Naive B cell (primary cell): ENCODE data around the gene KICS2. TPM values are rescaled to one million over a fixed set of nuclear protein-coding genes. Genes with fewer than 3 reads are reported as not detected.
A peak's percentile ranks its signal among the peaks of the same experiment; 100 is the strongest.
"Not testable (repeated sequence)": the region's sequence is repeated elsewhere in the genome, so short reads cannot be mapped to it uniquely, and the experiment has no call there.

Experiments
- ATAC-seq, 2 donors: fragments of 150-1000 bp; cut with Tn5 transposase; 2 replicates each; pipeline ENCODE4 v1.10.0; 2021; ENCODE audit warnings: low read depth in 2 of 2, mild to moderate bottlenecking in 2 of 2, moderate library complexity in 2 of 2
- DNase-seq: peaks from one replicate; pipeline ENCODE4 v3.0.0; 2022
- H3K27ac Mint-ChIP-seq, 6 donors: one replicate each; pipeline ENCODE4 v1.8.0; 2020 to 2022; ENCODE audit warnings: mild to moderate bottlenecking in 6 of 6, mixed read lengths in 6 of 6, moderate library complexity in 5 of 6, inconsistent platforms in 2 of 6
- H3K27me3 Mint-ChIP-seq, 3 donors: one replicate each; pipeline ENCODE4 v1.8.0; 2021 to 2022; ENCODE audit warnings: mixed read lengths in 3 of 3, mild to moderate bottlenecking in 1 of 3
- H3K36me3 Mint-ChIP-seq, 2 donors: one replicate each; pipeline ENCODE4 v1.8.0; 2020 to 2022; ENCODE audit warnings: mixed read lengths in 2 of 2, inconsistent platforms in 1 of 2, mild to moderate bottlenecking in 1 of 2
- H3K4me1 Mint-ChIP-seq, 3 donors: one replicate each; pipeline ENCODE4 v1.8.0; 2020 to 2022; ENCODE audit warnings: mixed read lengths in 3 of 3, inconsistent platforms in 1 of 3, mild to moderate bottlenecking in 1 of 3, moderate library complexity in 1 of 3
- H3K4me3 Mint-ChIP-seq, 8 donors: one replicate each; pipeline ENCODE4 v1.8.0; 2020 to 2022; ENCODE audit warnings: mild to moderate bottlenecking in 8 of 8, mixed read lengths in 8 of 8, moderate library complexity in 8 of 8, inconsistent platforms in 2 of 8
- H3K9me3 Mint-ChIP-seq, 7 donors: one replicate each; pipeline ENCODE4 v1.8.0; 2020 to 2022; ENCODE audit warnings: mixed read lengths in 7 of 7, mild to moderate bottlenecking in 5 of 7, inconsistent platforms in 2 of 7, moderate library complexity in 1 of 7
- polyA plus RNA-seq, 6 donors: library from polyadenylated mRNA; unstranded; fragments of 300-500 nt; fragmentation: Illumina TruSeq; gene quantifications; one replicate each; pipeline ENCODE4 v1.2.3, GENCODE V29; 2021; ENCODE audit warnings: low read depth in 6 of 6

The KICS2 gene
- polyA plus RNA-seq, 6 donors from 2014 or later, result 15.0 to 22.9 (median 17.8) TPM

DNA sequence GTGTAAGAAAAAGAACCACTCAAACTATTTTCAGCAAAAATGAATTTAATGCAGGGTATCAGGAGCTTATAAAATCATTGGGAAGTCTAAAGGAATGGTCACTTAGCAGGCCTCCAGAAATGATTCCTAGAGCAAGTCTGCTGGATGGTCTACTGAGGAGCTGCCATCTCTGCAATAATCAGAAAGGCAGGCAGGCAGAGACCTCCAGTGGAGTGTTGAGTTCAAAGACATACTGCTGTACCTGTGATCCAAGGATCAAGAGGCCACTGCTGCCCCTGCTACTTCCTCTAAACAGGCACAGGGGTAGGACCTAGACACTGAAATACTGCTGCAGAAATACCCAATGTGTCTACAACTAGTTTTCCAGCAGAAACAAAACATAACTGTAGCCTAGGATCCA is 14.5 kb upstream of the KICS2 start:
- Mint-ChIP-seq H3K4me1 (no peaks in the 10 kb centered on the region), H3K4me3 (no peak overlapping the region), H3K27me3 (peaks cover 6 to 15% (median 12%) of the 10 kb centered on the region in 3 donors), H3K36me3 (no peaks in the 10 kb centered on the region), H3K9me3 (no peaks in the 10 kb centered on the region), H3K27ac (no peak overlapping the region)
- ATAC-seq (no peak), DNase-seq (no peak)

DNA sequence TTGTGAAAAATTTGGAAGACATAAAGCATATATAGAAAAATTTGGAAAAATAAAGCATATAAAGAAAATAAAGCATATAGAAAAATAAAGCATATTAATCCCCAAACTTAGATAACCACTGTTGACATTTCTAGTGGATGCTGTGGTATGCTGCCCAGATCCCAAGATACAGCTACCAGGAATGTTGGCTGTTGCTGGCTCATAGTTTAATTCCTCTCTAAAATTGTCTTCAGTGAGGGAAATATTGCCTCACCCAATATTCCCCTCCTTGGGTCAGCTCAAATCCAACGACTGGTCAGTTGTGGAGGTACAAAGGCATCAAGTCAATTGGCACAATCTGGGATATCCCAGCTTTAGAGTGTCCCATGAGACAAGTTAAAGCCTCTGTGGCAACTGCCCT is 10.1 kb upstream of the KICS2 start:
- no peak overlapping the region for H3K4me3 Mint-ChIP-seq
- no peaks in the 10 kb centered on the region for H3K36me3 Mint-ChIP-seq
- no peak for DNase-seq
- H3K9me3 Mint-ChIP-seq, result no peaks in the 10 kb centered on the region
- H3K27me3 Mint-ChIP-seq, result peaks cover 19 to 24% (median 21%) of the 10 kb centered on the region in 3 donors
- no peaks in the 10 kb centered on the region for H3K4me1 Mint-ChIP-seq
- no peak overlapping the region for H3K27ac Mint-ChIP-seq
- ATAC-seq, result no peak

DNA sequence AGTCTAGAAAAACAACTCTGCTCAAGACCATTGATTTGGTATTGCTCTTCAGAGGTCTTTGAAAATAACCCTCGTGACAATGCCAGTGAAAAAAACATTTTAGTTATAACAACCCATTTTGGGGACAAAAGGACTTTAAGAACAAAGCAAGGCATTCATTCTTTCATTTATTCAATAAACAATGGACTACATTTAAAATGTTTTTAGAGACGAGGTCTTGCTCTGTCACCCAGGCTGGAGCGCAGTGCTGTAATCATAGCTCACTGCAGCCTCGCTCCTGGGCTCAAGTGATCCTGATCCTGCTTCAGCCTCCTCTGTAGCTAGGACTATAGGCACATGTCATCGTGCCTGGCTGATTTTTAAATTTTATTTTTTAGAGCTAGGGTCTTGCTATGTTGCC is 7.7 kb upstream of the KICS2 start:
- no peaks in the 10 kb centered on the region for H3K9me3 Mint-ChIP-seq
- H3K27me3 Mint-ChIP-seq, result peaks cover 15 to 34% (median 21%) of the 10 kb centered on the region in 3 donors
- H3K36me3 Mint-ChIP-seq, result no peaks in the 10 kb centered on the region
- no peak overlapping the region for H3K4me3 Mint-ChIP-seq
- H3K4me1 Mint-ChIP-seq, result no peaks in the 10 kb centered on the region
- H3K27ac Mint-ChIP-seq, result no peak overlapping the region
- DNase-seq, result no peak
- no peak for ATAC-seq

DNA sequence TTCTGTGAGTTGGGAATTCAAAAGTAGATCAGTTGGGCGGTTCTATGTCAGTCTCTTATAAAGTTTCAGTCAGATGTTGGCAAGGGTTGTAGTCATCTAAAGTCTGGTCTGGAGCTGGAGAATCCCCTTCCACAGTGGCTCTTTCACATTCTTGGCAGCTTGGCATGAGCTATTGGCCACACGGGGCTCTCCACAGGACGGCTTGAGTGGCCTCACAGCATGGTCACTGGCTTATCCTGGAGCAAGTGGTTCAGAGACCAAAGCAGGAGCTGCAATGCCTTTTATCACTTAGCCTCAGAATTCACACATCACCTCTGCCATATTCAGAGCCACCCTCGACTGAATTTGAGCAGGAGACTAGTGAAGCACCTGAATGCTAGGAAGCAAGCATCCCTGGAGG is 7.1 kb upstream of the KICS2 start:
- Mint-ChIP-seq H3K36me3 (no peaks in the 10 kb centered on the region), H3K27me3 (peaks cover 15 to 34% (median 17%) of the 10 kb centered on the region in 3 donors), H3K27ac (no peak overlapping the region), H3K9me3 (no peaks in the 10 kb centered on the region), H3K4me3 (no peak overlapping the region), H3K4me1 (no peaks in the 10 kb centered on the region)
- ATAC-seq, result no peak
- no peak for DNase-seq

DNA sequence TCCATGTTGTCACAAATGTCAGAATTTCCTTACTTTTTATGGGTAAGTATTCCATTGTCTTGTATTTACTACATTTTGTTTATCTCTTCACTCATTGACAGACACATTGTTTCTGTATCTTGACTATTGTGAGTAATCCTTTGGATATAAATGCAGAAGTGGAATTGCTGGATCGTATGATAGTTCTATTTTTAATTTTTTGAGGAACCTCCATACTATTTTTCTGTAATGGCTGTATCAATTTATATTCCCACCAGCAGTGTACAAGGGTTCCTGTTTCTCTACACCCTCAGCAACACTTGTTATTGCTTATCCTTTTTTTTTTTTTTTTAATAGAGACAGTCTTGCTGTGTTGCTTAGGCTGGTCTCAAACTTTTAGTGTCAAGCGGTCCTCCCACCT is 3.5 kb upstream of the KICS2 start:
- peaks cover 13 to 34% (median 15%) of the 10 kb centered on the region in 3 donors for H3K27me3 Mint-ChIP-seq
- DNase-seq, result no peak
- H3K36me3 Mint-ChIP-seq, result no peaks in the 10 kb centered on the region
- peaks cover 12 to 18% (median 18%) of the 10 kb centered on the region in 3 donors for H3K4me1 Mint-ChIP-seq
- H3K27ac Mint-ChIP-seq, result peak overlapping the region in 1 of 6 donors; percentile 82
- H3K9me3 Mint-ChIP-seq, result no peaks in the 10 kb centered on the region
- H3K4me3 Mint-ChIP-seq, result peak overlapping the region in 1 of 8 donors; percentile 26
- no peak for ATAC-seq

DNA sequence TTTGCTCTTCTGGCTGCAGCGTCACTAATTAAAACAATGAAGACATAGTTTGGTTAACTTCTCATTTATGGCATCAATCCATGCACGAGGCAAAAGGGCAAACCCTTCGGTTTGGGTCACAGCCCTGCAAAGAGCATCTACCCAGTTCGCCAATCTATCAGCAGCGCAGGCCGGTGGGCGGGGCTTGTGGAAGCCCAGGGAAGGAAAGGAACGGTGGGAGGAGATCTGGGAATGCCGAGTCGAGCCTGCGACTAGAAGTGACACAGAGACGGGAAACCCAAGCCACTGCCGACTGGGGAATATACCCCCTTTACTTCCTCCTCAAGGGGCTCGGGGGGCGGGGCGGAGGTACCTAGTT is 466 bp downstream of the KICS2 start:
- Mint-ChIP-seq H3K27ac (peak overlapping the region; percentile 97 to 100 (median 99)), H3K27me3 (peaks cover 0 to 16% (median 0%) of the 10 kb centered on the region in 3 donors), H3K9me3 (no peaks in the 10 kb centered on the region), H3K36me3 (no peaks in the 10 kb centered on the region), H3K4me1 (peaks cover 25 to 29% (median 27%) of the 10 kb centered on the region in 3 donors), H3K4me3 (peak overlapping the region; percentile 89 to 100 (median 96))
- DNase-seq, result no peak
- peak; percentile 14 to 20 for ATAC-seq

DNA sequence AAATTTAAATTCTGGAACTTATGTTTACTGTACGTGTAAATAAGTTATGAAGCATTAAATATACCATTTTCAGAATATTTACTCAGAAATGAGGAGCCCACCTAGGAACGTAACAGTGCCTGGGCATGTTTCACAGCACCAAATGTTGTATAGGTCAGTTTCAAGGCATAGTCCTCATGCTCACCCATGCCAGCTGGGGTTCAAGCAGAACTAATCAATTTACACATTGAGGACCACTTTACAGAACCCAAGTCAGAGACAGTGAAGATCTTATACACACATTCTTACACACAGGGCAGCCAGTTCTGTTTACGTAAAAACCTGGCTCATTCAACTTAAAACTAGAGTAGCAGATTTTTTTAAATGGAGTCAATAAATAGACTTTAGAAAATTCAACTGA is 2.0 kb downstream of the KICS2 start:
- peaks cover 25 to 29% (median 27%) of the 10 kb centered on the region in 3 donors for H3K4me1 Mint-ChIP-seq

DNA sequence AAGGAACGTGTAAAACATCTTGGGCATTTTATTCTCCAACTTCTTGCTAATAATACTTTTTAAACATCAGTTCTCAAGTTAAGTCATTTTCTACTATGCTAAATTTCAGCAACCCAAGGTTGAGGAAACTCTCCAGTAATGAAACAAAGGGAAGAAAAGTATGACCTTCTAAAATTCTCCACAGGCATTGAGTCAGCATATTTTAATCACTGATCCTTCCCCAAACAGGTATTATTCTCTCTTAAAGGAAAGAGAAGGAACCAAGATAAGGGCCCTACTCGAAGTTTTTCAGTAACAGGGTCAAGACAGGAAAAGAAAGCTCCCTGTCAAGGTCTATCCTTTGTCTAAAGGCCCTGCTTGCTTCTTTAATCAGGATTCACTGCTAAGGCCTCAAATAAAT is 3.0 kb downstream of the KICS2 start:
- Mint-ChIP-seq H3K27me3 (no peaks in the 10 kb centered on the region), H3K4me1 (peaks cover 25 to 29% (median 27%) of the 10 kb centered on the region in 3 donors)

More for the DNA sequence above, 2.0 kb downstream of the KICS2 start:
- Mint-ChIP-seq H3K4me3 (peak overlapping the region in 3 of 8 donors; percentile 9 to 89 (median 26)), H3K9me3 (no peaks in the 10 kb centered on the region), H3K36me3 (no peaks in the 10 kb centered on the region), H3K27ac (peak overlapping the region in 1 of 6 donors; percentile 29), H3K27me3 (peaks cover 0 to under 1% (median 0%) of the 10 kb centered on the region in 3 donors)
- no peak for DNase-seq
- no peak for ATAC-seq

DNA sequence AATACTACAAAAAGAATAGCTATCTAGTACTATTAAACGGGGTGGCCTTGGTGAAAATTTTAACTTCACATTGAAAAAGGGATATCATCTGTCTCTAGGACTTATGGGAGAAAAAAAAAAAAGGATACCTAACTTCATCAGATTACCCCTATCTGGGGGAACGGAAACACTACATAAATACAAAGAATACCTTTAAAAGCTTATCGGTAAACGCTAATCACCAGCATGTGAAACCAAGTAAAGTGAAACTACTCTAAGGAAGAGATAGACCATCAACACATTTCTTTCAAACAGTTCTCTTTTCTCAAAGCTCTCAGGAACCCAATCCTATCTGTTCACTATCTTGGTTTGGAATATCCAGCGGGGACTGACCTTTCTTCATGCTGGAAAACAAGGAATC is 3.5 kb downstream of the KICS2 start:
- ATAC-seq, result no peak
- DNase-seq, result no peak
- no peaks in the 10 kb centered on the region for H3K9me3 Mint-ChIP-seq
- peaks cover 25 to 31% (median 29%) of the 10 kb centered on the region in 3 donors for H3K4me1 Mint-ChIP-seq
- H3K27me3 Mint-ChIP-seq, result no peaks in the 10 kb centered on the region
- peaks cover 3 to 7% of the 10 kb centered on the region in 2 donors for H3K36me3 Mint-ChIP-seq
- peak overlapping the region in 7 of 8 donors; percentile 12 to 82 (median 65) for H3K4me3 Mint-ChIP-seq
- H3K27ac Mint-ChIP-seq, result peak overlapping the region; percentile 8 to 94 (median 56)

More for the DNA sequence above, 3.0 kb downstream of the KICS2 start:
- H3K27ac Mint-ChIP-seq, result peak overlapping the region in 3 of 6 donors; percentile 2 to 56 (median 13)
- ATAC-seq, result no peak
- DNase-seq, result no peak
- H3K36me3 Mint-ChIP-seq, result peaks cover 0 to 1% of the 10 kb centered on the region in 2 donors
- H3K4me3 Mint-ChIP-seq, result peak overlapping the region in 2 of 8 donors; percentile 39 to 89
- no peaks in the 10 kb centered on the region for H3K9me3 Mint-ChIP-seq

DNA sequence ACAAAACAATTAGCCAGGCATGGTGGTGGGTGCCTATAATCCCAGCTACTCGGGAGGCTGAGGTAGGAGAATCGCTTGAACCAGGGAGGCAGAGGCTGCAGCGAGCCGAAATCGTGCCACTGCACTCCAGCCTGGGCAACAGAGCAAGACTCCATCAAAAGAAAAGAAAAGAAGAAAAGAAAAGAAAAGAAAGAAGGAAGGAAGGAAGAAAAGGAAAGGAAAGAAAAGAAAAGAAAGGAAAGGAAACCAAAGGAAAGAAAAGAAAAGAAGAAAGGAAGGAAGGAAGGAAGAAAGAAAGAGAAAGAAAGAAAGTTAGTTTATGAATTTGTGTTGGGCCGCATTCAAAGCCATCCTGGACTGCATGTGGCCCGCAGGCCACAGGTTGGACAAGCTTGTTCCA is 4.5 kb downstream of the KICS2 start:
- not testable (repeated sequence) for DNase-seq, ATAC-seq, H3K4me3 Mint-ChIP-seq, H3K9me3 Mint-ChIP-seq, H3K27me3 Mint-ChIP-seq
- Mint-ChIP-seq H3K36me3 (peaks cover 5 to 12% of the 10 kb centered on the region in 2 donors), H3K4me1 (peaks cover 24 to 32% (median 25%) of the 10 kb centered on the region in 3 donors), H3K27ac (peak overlapping the region in 3 of 6 donors; percentile 45 to 82 (median 66))

DNA sequence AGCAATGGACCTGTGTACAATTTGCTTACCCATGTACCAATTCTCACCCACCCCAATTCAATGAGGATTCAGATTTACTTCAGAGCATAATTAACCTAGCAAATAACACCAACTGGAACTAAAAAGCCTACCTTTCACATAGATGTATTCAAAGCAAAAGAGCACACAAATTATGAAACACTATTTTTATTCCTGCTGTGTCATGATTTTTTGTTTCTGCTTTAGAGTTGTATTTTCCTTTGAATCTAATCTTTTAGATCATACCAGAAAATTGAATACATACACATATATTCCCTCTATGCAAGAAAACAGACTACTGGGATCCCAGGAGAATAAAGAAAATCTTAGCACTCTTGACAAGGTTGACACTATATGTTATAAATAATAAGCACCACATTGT is 5.9 kb downstream of the KICS2 start:
- Mint-ChIP-seq H3K4me1 (peaks cover 15 to 20% (median 15%) of the 10 kb centered on the region in 3 donors), H3K4me3 (no peak overlapping the region), H3K9me3 (no peaks in the 10 kb centered on the region), H3K36me3 (peaks cover 14 to 21% of the 10 kb centered on the region in 2 donors), H3K27me3 (no peaks in the 10 kb centered on the region), H3K27ac (no peak overlapping the region)
- no peak for DNase-seq
- ATAC-seq, result no peak

DNA sequence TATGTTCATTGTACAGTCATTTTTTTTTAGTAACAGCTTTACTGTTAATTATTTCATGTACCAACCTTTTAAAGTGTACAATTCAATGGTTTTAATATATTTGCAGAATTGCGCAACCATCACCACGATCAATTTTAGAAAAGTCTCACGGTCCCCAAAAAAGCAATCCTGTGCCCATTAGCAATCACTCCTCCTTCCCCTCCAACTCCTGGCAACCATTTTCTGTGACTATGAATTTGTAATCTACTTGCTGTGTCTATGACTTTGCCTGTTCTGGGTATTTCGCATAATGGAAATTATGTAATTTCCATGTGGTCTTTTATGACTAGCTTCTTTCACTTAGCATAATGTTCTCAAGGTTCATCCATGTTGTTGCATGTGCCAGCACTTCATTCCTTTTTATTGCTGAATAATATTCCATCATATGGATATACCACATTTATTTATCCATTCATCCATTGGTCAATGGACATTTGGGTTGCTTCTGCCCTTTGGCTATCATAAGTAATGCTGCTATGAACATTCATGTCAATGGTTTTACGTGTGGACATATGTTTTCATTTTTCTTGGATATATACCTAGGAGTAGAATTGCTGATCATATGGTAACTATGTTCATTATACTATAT is 9.9 kb downstream of the KICS2 start:
- peaks cover 21 to 23% of the 10 kb centered on the region in 2 donors for H3K36me3 Mint-ChIP-seq
- H3K9me3 Mint-ChIP-seq, result no peaks in the 10 kb centered on the region
- no peak overlapping the region for H3K4me3 Mint-ChIP-seq
- no peak for ATAC-seq
- peaks cover 0 to 5% (median under 1%) of the 10 kb centered on the region in 3 donors for H3K4me1 Mint-ChIP-seq
- DNase-seq, result no peak
- H3K27me3 Mint-ChIP-seq, result no peaks in the 10 kb centered on the region
- H3K27ac Mint-ChIP-seq, result no peak overlapping the region

DNA sequence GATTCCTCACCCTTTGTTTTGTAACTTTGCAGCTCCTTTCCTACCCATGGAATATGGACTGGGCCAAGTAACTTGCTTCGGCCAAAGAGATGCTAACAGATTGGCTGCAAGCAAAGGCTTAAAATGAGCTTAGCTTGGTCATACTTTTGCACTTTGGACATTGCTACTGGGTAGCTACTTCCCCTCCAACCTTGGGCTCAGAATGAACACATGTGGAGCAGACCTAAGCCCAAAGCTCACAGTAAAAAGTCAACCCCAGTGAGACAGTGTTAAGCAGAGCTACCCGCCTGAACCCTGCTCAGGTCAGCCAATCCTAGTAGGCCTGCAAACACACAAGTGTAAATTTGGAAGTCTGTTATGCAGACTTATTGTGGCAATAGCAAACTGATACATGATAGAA is 14.6 kb downstream of the KICS2 start:
- Mint-ChIP-seq H3K27me3 (no peaks in the 10 kb centered on the region), H3K4me3 (no peak overlapping the region), H3K27ac (no peak overlapping the region), H3K4me1 (peaks cover 0 to 4% (median 0%) of the 10 kb centered on the region in 3 donors), H3K9me3 (peaks cover 0 to 2% (median 0%) of the 10 kb centered on the region in 7 donors), H3K36me3 (peaks cover 15 to 35% of the 10 kb centered on the region in 2 donors)
- DNase-seq (no peak), ATAC-seq (no peak)

DNA sequence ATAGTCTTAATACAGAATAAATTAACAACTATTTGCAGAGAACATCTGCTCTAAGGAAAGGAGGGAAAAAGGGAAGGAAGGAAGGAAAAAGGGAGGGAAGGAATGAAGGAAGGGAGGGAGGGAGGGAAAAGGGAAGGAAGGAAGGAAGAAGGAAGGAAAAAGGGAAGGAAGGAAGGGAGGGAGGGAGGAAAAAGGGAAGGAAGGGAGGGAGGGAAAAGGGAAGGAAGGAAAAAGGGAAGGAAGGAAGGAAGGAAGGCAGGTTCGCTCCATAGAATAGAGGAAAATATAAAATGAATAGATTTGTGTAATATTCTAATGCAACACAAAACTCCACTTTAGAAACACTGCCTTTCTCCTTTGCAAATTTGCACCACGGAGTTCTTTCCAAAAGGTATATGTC is 16.6 kb downstream of the KICS2 start:
- peaks cover 0 to 4% (median 0%) of the 10 kb centered on the region in 3 donors for H3K4me1 Mint-ChIP-seq
- no peak for DNase-seq
- no peaks in the 10 kb centered on the region for H3K27me3 Mint-ChIP-seq
- no peak for ATAC-seq
- peaks cover 8 to 28% of the 10 kb centered on the region in 2 donors for H3K36me3 Mint-ChIP-seq
- peaks cover 0 to 8% (median 0%) of the 10 kb centered on the region in 7 donors for H3K9me3 Mint-ChIP-seq
- peak overlapping the region in 1 of 6 donors; percentile 14 for H3K27ac Mint-ChIP-seq
- no peak overlapping the region for H3K4me3 Mint-ChIP-seq
